Measurements from ENCODE around the gene ZPR1.
"Not testable (repeated sequence)": the region's sequence is repeated elsewhere in the genome, so short reads cannot be mapped to it uniquely, and the experiment has no call there.

The ZPR1 gene

DNA sequence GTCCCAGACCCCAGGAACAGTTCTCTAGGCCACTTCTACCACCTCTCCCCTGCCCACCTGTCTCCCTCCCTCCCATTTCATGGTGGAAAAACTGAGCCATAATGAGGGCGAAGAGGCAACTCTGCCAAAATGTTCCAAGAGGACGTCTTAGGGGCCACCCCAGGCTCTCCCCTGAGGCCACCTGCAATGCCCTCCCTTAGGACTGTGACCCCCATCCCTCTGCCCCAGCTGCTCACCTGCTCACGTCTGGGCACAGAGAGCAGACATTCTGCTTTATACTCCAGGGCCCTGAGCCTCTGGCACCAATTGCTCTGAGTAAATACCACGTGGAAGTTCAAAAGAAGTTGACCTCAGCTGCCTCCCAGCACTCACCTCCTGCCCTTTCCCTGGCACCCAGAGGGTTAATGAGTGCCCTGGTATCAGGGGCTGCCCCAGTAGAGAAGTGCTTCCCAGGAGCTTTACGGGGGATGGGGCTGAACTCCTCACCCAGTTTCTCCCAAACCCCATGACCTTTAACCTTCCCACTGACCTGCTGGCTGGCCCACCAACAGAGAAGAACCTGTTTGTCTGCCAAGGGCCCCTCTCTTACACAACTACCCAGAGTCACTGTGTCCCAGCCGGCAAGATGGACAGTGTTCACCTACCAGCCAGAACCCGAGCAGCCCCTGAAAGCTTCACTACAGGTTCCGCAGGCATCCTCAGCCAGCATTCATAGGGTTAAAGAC lies 4.5 kb upstream of the ZPR1 start:
- FAIRE-seq, result no peak

GRCh38 chr11:116791813-116792143 lies 4.0 kb upstream of the ZPR1 start, which contains the start of gene APOA5:
TSS of gene APOA5 (minus strand) at chr11:116791879. CDS start at chr11:116791860, 19 bp downstream.
- no peak for FAIRE-seq

DNA sequence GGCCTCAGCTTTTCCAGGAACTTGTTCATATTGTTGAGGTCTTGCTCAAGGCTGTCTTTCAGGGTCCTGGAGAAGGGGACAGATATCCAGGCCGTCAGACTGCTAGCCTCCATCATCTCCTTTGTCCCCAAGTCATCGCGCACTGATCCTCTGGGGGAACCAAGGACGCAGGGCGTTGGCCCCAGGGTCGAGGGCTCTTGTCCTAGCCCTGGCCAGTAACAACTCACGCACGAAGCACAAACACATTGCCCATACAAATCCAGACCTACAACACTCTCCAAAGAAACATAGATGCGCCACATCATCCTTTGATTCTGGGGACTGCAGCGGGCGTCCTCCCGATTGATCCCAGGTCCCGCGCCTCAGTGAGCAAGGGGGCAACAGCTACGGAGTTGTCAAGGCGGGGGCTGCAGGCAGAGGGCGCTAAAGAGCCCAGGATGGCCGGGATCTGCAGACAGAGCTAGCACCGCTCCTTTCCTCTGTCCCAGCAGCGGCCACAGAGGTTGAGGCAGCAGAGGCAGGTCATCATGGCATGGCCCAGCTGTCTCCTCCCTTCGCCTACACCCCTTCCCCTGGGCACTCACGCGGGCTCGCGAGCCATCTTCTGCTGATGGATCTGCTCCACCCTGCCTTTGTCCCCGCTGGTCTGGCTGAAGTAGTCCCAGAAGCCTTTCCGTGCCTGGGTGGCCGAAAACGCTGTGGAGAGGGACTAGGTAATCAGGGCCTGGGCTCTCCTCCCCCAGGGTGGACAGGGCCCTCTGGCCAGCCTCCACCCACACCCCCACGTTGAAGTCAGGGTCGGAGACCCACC lies 3.4 kb upstream of the ZPR1 start:
- FAIRE-seq, result no peak

DNA sequence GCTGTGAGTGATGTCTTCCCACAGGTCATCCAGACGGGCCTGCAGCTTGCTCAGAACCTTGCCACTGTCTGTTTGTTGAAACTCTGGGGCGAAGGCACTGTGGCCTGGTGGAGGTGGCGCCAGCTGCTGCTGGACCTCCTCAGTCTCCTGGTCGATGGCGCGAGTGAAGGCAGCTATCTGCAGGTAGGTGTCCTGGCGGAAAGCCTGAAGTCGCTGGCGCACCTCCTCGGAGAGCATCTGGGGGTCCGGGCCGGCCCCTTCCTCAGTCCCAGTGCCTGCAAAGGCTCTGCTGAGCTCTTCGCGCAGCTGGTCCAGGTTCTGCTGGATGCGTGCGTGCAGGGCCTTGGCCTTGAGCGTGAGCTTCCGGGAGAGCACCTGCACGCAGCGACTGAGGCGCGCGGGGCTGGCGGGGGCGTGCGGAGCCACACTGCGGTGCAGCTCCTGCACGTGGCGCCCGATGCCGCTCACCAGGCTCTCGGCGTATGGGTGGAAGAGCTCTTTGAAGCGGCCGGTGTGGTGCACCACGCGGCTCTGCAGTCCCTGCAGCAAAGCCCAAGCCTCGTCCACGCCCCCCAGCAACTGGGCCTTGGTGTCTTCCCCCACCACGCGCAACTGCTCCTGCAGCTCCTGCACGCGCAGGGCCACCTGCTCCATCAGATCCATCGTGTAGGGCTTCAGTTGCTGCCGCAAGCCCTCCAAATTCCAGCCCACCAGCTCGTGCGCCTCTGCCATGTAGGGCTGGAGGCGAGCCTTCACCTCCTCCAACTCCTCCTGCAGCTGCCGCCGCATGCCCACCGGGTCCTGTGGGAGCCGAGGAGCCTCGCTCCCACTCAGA lies 2.6 kb upstream of the ZPR1 start:
- FAIRE-seq, result no peak

DNA sequence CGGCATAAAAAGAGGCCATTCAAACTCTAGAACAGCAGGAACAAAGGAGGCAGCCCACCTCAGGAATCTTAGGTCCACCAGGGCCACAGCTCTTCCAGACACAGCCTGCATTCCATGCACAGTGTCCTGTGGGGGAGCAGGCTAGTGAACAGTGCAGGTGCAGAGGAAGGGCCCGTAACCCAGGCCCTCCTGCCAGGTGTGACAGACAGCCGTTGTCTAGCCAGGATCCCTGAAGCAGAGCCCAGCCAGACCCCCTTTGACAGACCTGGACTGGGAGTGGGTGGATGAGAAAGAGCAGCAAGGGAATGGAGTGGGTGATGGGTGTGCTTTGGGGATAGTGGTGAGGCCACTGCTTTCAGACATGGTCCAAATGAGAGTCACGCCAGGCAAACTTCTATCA lies 1.2 kb upstream of the ZPR1 start:
- FAIRE-seq, result no peak

- no peak for FAIRE-seq
Observed at GRCh38 chr11:116788534-116788933, 711 bp upstream of the ZPR1 start.

DNA sequence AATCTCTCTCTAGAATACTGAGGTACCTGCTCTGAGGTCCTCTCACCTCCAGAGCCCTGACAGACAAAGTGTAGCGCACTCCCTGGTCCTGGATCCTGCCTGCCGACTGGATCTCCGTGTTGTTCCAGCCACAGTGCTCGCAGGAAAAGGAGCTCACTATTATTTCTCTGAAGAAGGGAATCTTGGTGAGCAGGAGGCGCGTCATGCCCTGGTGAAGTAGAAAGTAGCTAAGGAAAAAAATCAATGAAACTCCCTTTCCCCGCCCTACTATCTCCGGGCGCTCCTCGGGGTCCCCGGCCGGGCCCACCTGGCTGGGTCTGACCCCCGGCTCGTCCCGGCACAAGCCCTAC lies 412 bp downstream of the ZPR1 start:
- FAIRE-seq, result no peak

- FAIRE-seq, result no peak
Observed at GRCh38 chr11:116786966-116787365, 857 bp downstream of the ZPR1 start.

GRCh38 chr11:116786326-116786725 lies 1.5 kb downstream of the ZPR1 start:
- no peak for FAIRE-seq

GRCh38 chr11:116782728-116783127 lies 5.1 kb downstream of the ZPR1 start:
- no peak for FAIRE-seq

GRCh38 chr11:116778556-116778955 lies 9.3 kb downstream of the ZPR1 start:
- no peak for FAIRE-seq

DNA sequence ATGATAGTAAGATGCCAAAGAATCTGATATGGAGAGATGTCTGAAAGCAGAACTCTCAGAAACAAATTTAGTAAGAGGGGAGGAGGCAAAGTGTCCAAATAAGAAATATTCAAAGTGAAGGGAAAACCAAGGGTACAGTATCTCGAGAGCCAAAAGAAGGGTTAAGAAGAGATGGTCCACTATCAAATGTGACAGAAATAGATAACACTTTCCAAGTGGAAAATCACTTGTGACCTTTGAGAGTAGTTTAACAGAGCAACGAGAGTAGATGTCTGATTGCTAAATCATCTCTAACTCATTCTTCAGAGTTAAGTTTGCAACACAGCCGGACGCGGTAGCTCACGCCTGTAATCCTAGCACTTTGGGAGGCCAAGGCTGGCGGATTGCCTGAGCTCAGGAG lies 10.8 kb downstream of the ZPR1 start:
- FAIRE-seq, result no peak

DNA sequence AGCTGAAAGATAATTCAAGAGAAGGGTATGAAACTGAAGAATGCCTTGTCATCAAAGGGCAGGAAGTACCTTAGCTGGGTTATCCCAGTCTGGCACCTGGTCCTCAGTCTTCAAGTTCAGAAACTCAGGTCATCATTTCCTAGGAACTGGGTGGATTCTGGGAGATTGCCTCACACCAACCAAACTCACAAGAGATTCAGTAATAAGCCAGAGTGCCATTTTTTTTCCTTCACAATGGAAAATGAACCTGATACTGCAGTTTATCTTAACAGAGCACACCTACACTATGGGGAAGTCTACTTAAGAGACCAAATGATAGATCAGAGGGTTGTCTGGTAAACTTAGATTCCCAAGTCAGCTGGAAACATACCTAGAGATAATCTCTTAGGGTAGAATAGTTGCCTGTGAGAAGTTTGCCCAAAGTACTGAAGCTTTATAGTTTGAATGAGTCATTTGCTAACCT lies 11.3 kb downstream of the ZPR1 start:
- FAIRE-seq, result no peak

DNA sequence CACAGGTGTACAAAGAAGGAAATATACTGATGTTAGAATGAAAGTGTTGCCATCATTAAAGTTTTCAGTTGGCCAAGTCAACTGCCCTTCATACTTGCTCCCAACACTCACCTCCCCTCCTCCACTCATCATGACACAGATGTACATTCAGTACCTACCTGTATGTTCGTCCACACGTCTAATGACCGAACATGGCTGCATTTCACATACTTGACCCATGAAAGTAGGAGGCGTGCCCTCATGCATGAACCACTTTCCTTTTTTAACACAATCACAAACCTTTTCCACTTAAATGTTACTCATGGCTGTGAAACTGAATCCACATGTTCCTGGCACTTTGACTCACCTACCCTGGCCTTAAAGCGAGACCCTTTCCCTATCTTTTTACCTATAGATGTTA lies 11.8 kb downstream of the ZPR1 start:
- no peak for FAIRE-seq

GRCh38 chr11:116774661-116775060 lies 13.2 kb downstream of the ZPR1 start:
- FAIRE-seq, result no peak

DNA sequence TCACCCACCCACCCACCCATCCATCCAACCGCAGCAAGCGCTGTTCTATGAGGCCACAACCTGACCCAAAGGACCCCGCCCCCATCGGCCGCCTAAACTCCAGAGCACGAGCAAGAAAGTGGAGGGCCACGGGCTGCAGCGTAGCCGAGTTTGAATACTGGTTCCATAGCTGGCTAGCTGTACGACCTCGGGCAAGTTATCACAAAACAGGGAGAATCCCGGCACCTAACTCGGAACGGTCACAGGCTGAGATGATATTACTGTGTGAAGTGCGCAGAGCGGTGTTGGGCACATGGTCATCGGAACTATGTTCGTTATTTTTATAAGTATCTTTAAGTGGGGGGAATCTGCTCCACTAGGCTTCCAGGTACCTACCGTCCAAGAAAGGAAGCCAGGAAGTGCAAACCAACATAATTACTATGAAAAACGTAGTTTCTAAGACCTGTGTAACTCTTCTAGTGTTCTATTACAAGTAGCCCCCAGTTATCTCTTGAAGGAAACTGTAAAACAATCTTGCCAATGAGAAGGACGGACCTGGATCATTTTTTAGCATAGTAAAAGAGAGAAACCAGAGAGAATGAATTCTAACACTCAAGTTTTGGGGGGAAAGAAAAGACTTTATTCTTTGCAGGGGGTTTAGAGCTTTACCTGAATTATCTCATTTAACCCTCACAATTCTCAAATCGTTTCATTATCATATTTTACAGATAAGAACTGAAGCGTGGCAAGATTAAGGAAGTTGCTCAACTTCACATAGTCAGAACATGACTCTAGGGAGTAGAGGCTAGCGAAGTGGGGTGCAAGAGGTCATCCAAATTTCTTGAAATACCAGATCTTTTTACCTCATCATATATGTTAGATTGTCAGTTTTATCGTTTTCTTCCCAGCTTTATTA lies 14.4 kb downstream of the ZPR1 start:
- no peak for FAIRE-seq

DNA sequence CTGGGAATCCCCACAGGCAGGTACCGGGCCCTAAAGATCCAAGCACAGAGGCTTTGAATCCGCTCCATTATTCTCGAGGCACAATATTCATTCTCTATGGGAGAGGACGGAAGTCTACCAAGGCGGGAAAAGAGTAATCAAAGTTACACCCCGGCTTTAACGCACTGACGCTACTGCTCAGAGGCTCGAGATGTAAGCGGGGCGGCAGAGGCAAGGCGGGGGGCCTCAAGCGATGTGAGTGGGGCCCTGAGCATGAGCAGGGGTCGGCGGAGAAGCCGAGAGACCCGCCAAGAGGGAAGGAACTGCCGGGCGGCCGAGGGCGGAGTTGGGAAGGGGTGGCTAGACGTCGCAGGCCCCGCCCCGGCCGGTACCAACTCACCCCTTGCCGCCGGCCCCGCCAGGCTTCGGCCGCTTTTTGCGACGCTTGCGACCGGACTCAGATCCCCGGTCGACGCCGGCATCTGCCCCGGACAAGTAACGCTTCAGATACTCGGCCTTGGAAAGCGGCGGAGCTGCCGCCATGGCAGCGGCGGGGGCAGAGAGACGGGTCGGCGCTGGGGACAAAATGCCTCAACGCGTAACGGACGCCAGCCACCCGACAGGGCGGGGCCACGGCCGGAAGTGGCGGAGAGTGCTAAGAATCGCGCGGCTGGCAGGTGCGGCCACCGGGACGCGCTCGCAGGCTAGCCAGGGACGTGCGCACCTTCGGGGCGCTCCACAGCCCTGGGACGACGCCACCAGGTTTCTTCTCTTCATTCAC lies 15.2 kb downstream of the ZPR1 start, which contains the start of gene BUD13:
TSS of gene BUD13 (minus strand) at position 545 of the 760 bp plus-strand sequence. CDS start at position 522, 23 bp downstream.
- FAIRE-seq, result no peak

DNA sequence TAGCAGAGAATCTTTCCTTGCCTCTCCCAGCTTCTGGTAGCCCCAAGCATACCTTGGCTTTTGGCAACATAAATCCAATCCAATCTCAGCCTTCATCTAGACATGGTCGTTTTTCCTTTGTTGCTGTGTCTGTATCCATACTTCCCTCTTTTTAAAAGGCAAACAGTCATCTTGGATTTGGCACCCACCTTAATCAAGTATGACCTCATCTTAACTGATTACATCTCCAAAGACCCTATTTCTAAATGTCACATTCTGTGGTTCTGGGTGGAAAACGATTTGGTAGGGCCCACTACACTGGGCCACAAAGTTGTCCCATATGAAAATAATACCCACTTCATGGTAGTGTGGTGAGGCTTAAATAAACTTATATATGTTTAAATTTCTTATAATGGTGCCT lies 15.9 kb downstream of the ZPR1 start:
- FAIRE-seq, result no peak

GRCh38 chr11:116762132-116762531 lies 25.7 kb downstream of the ZPR1 start:
- no peak for FAIRE-seq

DNA sequence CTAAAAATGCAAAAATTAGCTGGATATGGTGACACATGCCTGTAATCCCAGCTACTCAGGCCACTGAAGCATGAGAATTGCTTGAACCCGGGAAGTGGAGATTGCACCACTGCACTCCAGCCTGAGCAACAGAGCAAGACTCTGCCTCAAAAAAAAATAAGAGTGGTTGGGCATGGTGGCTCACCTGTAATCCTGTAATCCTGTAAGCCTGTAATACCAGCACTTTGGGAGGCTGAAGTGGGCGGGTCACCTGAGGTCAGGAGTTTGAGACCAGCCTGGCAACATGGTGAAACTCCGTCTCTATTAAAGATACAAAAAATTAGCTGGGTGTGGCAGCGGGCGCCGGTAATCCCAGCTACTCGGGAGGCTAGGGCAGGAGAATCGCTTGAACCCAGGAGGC lies 31.8 kb downstream of the ZPR1 start:
- not testable (repeated sequence) for FAIRE-seq

DNA sequence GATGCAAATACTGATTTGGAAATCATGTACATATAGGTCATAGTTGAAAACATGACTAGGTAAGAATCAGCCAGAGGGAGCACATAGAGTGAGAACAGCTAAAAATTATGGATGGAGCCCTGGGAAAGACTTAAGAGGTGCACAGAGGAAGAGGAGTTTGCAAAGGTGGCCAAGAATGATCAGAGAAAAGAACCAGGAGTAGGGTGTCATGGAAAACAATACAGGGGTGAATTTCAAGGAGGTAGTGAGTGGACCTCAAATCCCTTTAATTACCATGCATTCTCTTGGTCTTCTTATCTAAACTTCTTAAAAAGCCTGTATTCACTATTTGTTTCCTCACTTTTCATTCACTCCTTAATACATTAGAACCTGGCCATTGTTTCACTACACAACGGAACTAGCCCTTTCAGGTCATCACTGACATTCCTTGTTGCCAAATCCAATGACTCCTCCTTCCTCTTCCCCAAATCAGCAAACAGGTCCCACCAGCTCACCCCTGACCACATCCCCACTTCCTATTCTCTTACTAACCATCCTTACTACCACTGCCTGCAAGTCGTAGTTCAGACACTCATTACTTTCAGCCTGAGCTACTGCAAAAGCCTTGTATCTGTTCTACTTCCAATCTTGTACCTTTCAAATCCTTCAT lies 37.6 kb downstream of the ZPR1 start:
- FAIRE-seq, result no peak
